Neural cell (in vitro differentiated cells): ENCODE results near the gene CBX3. TPM values are rescaled to one million over a fixed set of nuclear protein-coding genes. Genes with fewer than 3 reads are reported as not detected.

ENCODE experiments used
- H2AFZ ChIP-seq: fragments of 200-600, 300-800 bp; sonication (generic), shearing (Covaris generic); 2 replicates; pipeline ENCODE4 v1.6.0; 2014; ENCODE audit warnings: low read depth, mild to moderate bottlenecking, antibody characterized with exemption, low read length, moderate library complexity
- H3F3A ChIP-seq: fragments of 200-600 bp; shearing (Covaris generic); 2 replicates; pipeline ENCODE4 v1.6.1; 2016; ENCODE audit warnings: mild to moderate bottlenecking, moderate library complexity, mixed read lengths, antibody characterized with exemption, low read length; ENCODE audit not compliant: insufficient read depth, poor library complexity, severe bottlenecking
- H3K27ac ChIP-seq: fragments of 200-600, 300-800 bp; sonication (generic), shearing (Covaris generic); 2 replicates; pipeline ENCODE4 v1.5.1; 2014; ENCODE audit warnings: mild to moderate bottlenecking, low read length, moderate library complexity
- H3K27me3 ChIP-seq: fragments of 300-800, 200-600 bp; sonication (generic), shearing (Covaris generic); 2 replicates; pipeline ENCODE4 v1.6.0; 2014; ENCODE audit warnings: mild to moderate bottlenecking, low read depth, low read length, moderate library complexity; ENCODE audit not compliant: insufficient read depth
- H3K36me3 ChIP-seq: fragments of 300-800, 200-600 bp; sonication (generic), shearing (Covaris generic); 2 replicates; pipeline ENCODE4 v1.5.1; 2014; ENCODE audit warnings: mild to moderate bottlenecking, antibody characterized with exemption, low read length, moderate library complexity; ENCODE audit not compliant: insufficient read depth
- H3K4me2 ChIP-seq: fragments of 300-800, 200-600 bp; sonication (generic), shearing (Covaris generic); 2 replicates; pipeline ENCODE4 v1.6.0; 2014; ENCODE audit warnings: mild to moderate bottlenecking, low read length
- H3K4me3 ChIP-seq: fragments of 300-800, 200-600 bp; sonication (generic), shearing (Covaris generic); 2 replicates; pipeline ENCODE4 v1.5.1; 2014; ENCODE audit warnings: mild to moderate bottlenecking, low read length, moderate library complexity
- H3K79me2 ChIP-seq: fragments of 200-600 bp; shearing (Covaris generic); replicated peaks from 2 replicates; pipeline ENCODE4 v1.6.0; 2014; ENCODE audit warnings: mild to moderate bottlenecking, low read length, moderate library complexity; ENCODE audit not compliant: insufficient read depth
- H3K9ac ChIP-seq: fragments of 300-800, 200-600 bp; sonication (generic), shearing (Covaris generic); 2 replicates; pipeline ENCODE4 v1.6.1; 2016; ENCODE audit warnings: mild to moderate bottlenecking, low read length, mixed read lengths
- H3K9me2 ChIP-seq: fragments of 200-600 bp; shearing (Covaris generic); 2 replicates; pipeline ENCODE4 v1.6.1; 2016; ENCODE audit warnings: mild to moderate bottlenecking, low read length, mixed read lengths; ENCODE audit not compliant: insufficient read depth
- H3K9me3 ChIP-seq: fragments of 200-600, 300-800 bp; sonication (generic), shearing (Covaris generic); 2 replicates; pipeline ENCODE4 v1.6.1; 2016; ENCODE audit warnings: mild to moderate bottlenecking, mixed run types, low read length, moderate library complexity, mixed read lengths
- H4K20me1 ChIP-seq: fragments of 200-600 bp; shearing (Covaris generic); 2 replicates; pipeline ENCODE4 v1.6.1; 2016; ENCODE audit warnings: mild to moderate bottlenecking, mixed run types; ENCODE audit not compliant: insufficient read depth
- EP300 ChIP-seq: fragments of 450-650 bp; conservative IDR thresholded peaks from 2 replicates; pipeline ENCODE4 v1.6.1; 2014; ENCODE audit warnings: antibody characterized with exemption, mild to moderate bottlenecking, moderate library complexity; ENCODE audit not compliant: poor library complexity, severe bottlenecking
- EZH2 ChIP-seq: fragments of 200-600, 300-800 bp; shearing (Covaris generic), sonication (generic); IDR thresholded peaks from 2 replicates; pipeline ENCODE4 v1.6.1; 2014; ENCODE audit warnings: antibody characterized with exemption, low read length, borderline replicate concordance, mild to moderate bottlenecking; ENCODE audit not compliant: insufficient read depth, poor library complexity, severe bottlenecking
- MXI1 ChIP-seq: fragments of 450-650 bp; conservative IDR thresholded peaks from 2 replicates; pipeline ENCODE4 v1.6.1; 2014; ENCODE audit warnings: antibody characterized with exemption, mild to moderate bottlenecking; ENCODE audit not compliant: poor library complexity, severe bottlenecking
- POLR2AphosphoS5 ChIP-seq: IDR thresholded peaks from 2 replicates; pipeline ENCODE4 v1.6.1; 2012
- RAD21 ChIP-seq: fragments of 450-650 bp; conservative IDR thresholded peaks from 2 replicates; pipeline ENCODE4 v1.6.1; 2014; ENCODE audit warnings: antibody characterized with exemption, mild to moderate bottlenecking, moderate library complexity
- SMC3 ChIP-seq: fragments of 450-650 bp; conservative IDR thresholded peaks from 2 replicates; pipeline ENCODE4 v1.6.1; 2014; ENCODE audit warnings: antibody characterized with exemption, mild to moderate bottlenecking, moderate library complexity; ENCODE audit not compliant: poor library complexity
- TAF1 ChIP-seq: IDR thresholded peaks from 2 replicates; pipeline ENCODE4 v1.6.1; 2012; ENCODE audit warnings: low read depth
- polyA plus RNA-seq: library from polyadenylated mRNA; depleted of rRNA; stranded (reverse); fragments of >200 nt; gene quantifications from 2 replicates; pipeline ENCODE4 v1.2.3, GENCODE V29; 2014
- TF ChIP-seq, protein P1 (sequence below): IDR thresholded peaks from 2 replicates; pipeline ENCODE4 v1.6.1; 2012; ENCODE audit warnings: borderline replicate concordance
- TF ChIP-seq, protein P2 (sequence below): fragments of 450-650 bp; IDR thresholded peaks from 2 replicates; pipeline ENCODE4 v1.5.1; 2014; ENCODE audit warnings: antibody characterized with exemption, mild to moderate bottlenecking, moderate library complexity; ENCODE audit not compliant: poor library complexity, severe bottlenecking

Gene CBX3
- polyA plus RNA-seq, 1 donor from 2014 or later: 598 TPM

DNA sequence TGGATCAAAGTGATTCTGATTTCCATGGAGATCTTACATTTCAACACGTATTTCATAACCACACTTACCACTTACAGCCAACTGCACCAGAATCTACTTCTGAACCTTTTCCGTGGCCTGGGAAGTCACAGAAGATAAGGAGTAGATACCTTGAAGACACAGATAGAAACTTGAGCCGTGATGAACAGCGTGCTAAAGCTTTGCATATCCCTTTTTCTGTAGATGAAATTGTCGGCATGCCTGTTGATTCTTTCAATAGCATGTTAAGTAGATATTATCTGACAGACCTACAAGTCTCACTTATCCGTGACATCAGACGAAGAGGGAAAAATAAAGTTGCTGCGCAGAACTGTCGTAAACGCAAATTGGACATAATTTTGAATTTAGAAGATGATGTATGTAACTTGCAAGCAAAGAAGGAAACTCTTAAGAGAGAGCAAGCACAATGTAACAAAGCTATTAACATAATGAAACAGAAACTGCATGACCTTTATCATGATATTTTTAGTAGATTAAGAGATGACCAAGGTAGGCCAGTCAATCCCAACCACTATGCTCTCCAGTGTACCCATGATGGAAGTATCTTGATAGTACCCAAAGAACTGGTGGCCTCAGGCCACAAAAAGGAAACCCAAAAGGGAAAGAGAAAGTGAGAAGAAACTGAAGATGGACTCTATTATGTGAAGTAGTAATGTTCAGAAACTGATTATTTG is 16.3 kb upstream of the CBX3 start:
- peaks cover 4% of the 10 kb centered on the region for H3K79me2 ChIP-seq
- H3F3A ChIP-seq: no peaks in the 10 kb centered on the region
- no peak overlapping the region for H3K27ac ChIP-seq
- no peak overlapping the region for H3K4me2 ChIP-seq
- H2AFZ ChIP-seq: no peak overlapping the region
- peaks cover 4% of the 10 kb centered on the region for H4K20me1 ChIP-seq
- no peaks in the 10 kb centered on the region for H3K27me3 ChIP-seq
- peaks cover 25% of the 10 kb centered on the region for H3K36me3 ChIP-seq
- no peak overlapping the region for H3K4me3 ChIP-seq
- peaks cover 3% of the 10 kb centered on the region for H3K9me2 ChIP-seq
- TF ChIP-seq TAF1 (no peak), RAD21 (no peak), EP300 (no peak), MXI1 (no peak), SMC3 (no peak), EZH2 (no peak), POLR2AphosphoS5 (no peak)
- TF ChIP-seq, protein P1, sequence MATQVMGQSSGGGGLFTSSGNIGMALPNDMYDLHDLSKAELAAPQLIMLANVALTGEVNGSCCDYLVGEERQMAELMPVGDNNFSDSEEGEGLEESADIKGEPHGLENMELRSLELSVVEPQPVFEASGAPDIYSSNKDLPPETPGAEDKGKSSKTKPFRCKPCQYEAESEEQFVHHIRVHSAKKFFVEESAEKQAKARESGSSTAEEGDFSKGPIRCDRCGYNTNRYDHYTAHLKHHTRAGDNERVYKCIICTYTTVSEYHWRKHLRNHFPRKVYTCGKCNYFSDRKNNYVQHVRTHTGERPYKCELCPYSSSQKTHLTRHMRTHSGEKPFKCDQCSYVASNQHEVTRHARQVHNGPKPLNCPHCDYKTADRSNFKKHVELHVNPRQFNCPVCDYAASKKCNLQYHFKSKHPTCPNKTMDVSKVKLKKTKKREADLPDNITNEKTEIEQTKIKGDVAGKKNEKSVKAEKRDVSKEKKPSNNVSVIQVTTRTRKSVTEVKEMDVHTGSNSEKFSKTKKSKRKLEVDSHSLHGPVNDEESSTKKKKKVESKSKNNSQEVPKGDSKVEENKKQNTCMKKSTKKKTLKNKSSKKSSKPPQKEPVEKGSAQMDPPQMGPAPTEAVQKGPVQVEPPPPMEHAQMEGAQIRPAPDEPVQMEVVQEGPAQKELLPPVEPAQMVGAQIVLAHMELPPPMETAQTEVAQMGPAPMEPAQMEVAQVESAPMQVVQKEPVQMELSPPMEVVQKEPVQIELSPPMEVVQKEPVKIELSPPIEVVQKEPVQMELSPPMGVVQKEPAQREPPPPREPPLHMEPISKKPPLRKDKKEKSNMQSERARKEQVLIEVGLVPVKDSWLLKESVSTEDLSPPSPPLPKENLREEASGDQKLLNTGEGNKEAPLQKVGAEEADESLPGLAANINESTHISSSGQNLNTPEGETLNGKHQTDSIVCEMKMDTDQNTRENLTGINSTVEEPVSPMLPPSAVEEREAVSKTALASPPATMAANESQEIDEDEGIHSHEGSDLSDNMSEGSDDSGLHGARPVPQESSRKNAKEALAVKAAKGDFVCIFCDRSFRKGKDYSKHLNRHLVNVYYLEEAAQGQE: no peak
- TF ChIP-seq, protein P2, sequence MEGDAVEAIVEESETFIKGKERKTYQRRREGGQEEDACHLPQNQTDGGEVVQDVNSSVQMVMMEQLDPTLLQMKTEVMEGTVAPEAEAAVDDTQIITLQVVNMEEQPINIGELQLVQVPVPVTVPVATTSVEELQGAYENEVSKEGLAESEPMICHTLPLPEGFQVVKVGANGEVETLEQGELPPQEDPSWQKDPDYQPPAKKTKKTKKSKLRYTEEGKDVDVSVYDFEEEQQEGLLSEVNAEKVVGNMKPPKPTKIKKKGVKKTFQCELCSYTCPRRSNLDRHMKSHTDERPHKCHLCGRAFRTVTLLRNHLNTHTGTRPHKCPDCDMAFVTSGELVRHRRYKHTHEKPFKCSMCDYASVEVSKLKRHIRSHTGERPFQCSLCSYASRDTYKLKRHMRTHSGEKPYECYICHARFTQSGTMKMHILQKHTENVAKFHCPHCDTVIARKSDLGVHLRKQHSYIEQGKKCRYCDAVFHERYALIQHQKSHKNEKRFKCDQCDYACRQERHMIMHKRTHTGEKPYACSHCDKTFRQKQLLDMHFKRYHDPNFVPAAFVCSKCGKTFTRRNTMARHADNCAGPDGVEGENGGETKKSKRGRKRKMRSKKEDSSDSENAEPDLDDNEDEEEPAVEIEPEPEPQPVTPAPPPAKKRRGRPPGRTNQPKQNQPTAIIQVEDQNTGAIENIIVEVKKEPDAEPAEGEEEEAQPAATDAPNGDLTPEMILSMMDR: no peak
- H3K9me3 ChIP-seq: no peaks in the 10 kb centered on the region
- H3K9ac ChIP-seq: no peak overlapping the region

DNA sequence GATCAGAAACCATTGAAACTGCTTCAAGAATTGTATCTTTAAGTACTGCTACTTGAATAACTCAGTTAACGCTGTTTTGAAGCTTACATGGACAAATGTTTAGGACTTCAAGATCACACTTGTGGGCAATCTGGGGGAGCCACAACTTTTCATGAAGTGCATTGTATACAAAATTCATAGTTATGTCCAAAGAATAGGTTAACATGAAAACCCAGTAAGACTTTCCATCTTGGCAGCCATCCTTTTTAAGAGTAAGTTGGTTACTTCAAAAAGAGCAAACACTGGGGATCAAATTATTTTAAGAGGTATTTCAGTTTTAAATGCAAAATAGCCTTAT is 15.7 kb upstream of the CBX3 start:
- Histone ChIP-seq H3F3A (no peaks in the 10 kb centered on the region), H3K36me3 (peaks cover 30% of the 10 kb centered on the region), H3K9me2 (peaks cover 3% of the 10 kb centered on the region), H3K4me2 (no peak overlapping the region), H3K27me3 (no peaks in the 10 kb centered on the region), H3K27ac (no peak overlapping the region), H3K9ac (no peak overlapping the region), H3K79me2 (peaks cover 6% of the 10 kb centered on the region), H4K20me1 (peaks cover 9% of the 10 kb centered on the region), H3K4me3 (no peak overlapping the region), H3K9me3 (no peaks in the 10 kb centered on the region), H2AFZ (no peak overlapping the region)
- TF ChIP-seq RAD21: no peak
- TF ChIP-seq EP300: no peak
- TF ChIP-seq SMC3: no peak
- no peak for TF ChIP-seq TAF1
- TF ChIP-seq, protein P1: no peak
- TF ChIP-seq POLR2AphosphoS5: no peak
- TF ChIP-seq MXI1: no peak
- no peak for TF ChIP-seq EZH2
- TF ChIP-seq, protein P2: no peak
